Measurements from ENCODE around the gene ZNRF1. TPM values are rescaled to one million over a fixed set of nuclear protein-coding genes. Genes with fewer than 3 reads are reported as not detected.
A peak's percentile ranks its signal among the peaks of the same experiment; 100 is the strongest.

The ZNRF1 gene
- total RNA-seq, 2 donors from 2014 or later, result 9.3 to 21.4 TPM

DNA sequence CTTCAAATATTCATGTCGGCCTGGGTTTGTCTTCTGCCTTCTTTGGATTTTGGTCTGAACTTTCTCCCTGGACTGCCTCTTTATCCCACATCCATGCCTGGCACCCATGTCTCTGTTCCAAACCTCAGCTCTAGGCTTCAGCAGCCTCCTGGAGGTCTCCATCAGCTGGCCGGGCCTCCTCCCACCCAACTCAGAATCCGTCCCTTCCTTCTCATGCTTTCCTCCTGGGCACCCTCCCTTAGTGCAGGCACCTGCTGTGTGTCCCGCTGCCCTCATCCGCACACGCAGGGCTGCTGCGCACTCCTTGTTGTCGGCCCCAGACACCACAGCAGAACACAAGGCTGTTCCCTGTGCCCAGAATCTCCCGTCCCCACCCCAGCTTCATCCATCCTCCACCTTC lies 103.8 kb downstream of the ZNRF1 start:
- WGBS, 2 donors, result 92 to 95% methylated on average over 9 of the region's 9 CpGs
- no peaks in the 10 kb centered on the region for H3K9me3 ChIP-seq
- H3K4me3 ChIP-seq, result no peak overlapping the region
- no peaks in the 10 kb centered on the region for H3K27me3 ChIP-seq
- ATAC-seq (no peak), DNase-seq (no peak)
- intact Hi-C loops (cut with DNase I), result no loop called here
- TF ChIP-seq POLR2A (IDR thresholded peaks at IDR 0.05), result no peak
- TF ChIP-seq, protein P1, sequence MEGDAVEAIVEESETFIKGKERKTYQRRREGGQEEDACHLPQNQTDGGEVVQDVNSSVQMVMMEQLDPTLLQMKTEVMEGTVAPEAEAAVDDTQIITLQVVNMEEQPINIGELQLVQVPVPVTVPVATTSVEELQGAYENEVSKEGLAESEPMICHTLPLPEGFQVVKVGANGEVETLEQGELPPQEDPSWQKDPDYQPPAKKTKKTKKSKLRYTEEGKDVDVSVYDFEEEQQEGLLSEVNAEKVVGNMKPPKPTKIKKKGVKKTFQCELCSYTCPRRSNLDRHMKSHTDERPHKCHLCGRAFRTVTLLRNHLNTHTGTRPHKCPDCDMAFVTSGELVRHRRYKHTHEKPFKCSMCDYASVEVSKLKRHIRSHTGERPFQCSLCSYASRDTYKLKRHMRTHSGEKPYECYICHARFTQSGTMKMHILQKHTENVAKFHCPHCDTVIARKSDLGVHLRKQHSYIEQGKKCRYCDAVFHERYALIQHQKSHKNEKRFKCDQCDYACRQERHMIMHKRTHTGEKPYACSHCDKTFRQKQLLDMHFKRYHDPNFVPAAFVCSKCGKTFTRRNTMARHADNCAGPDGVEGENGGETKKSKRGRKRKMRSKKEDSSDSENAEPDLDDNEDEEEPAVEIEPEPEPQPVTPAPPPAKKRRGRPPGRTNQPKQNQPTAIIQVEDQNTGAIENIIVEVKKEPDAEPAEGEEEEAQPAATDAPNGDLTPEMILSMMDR (IDR thresholded peaks at IDR 0.05), result no peak
- no peak overlapping the region for H3K27ac ChIP-seq
- no peaks in the 10 kb centered on the region for H3K36me3 ChIP-seq (replicated peaks in 1 of 2; ENCODE audit: insufficient read depth in 1 of 2, low read depth in 2 of 2)
- peaks cover 17% of the 10 kb centered on the region for H3K4me1 ChIP-seq

DNA sequence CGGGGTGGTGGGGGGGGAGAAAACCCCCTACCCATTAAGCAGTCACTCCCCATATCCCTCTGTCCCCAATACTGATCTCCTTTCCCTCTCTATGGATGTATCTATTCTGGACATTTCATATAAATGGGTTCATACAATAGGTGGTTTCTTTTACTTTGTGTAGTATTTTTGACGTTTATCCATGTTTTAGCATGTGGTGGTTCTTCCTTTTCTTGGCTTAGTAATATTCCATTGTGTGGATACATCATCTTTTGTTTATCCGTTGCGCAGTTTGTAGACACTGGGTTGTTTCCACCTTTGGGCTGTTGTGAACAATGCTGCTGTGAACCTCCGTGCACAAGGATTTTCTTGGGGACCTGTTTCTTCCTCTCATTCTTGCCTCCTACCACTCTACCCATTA lies 105.2 kb downstream of the ZNRF1 start:
- WGBS, 2 donors, result 92 to 96% methylated on average over 5 of the region's 5 CpGs
- Histone ChIP-seq H3K27me3 (no peaks in the 10 kb centered on the region), H3K27ac (no peak overlapping the region), H3K36me3 (replicated peaks in 1 of 2; ENCODE audit: insufficient read depth in 1 of 2, low read depth in 2 of 2) (no peaks in the 10 kb centered on the region), H3K9me3 (no peaks in the 10 kb centered on the region), H3K4me3 (no peak overlapping the region), H3K4me1 (peaks cover 9% of the 10 kb centered on the region)
- DNase-seq (no peak), ATAC-seq (no peak)
- intact Hi-C loops (cut with DNase I), result no loop called here
- TF ChIP-seq POLR2A (IDR thresholded peaks at IDR 0.05), result no peak

DNA sequence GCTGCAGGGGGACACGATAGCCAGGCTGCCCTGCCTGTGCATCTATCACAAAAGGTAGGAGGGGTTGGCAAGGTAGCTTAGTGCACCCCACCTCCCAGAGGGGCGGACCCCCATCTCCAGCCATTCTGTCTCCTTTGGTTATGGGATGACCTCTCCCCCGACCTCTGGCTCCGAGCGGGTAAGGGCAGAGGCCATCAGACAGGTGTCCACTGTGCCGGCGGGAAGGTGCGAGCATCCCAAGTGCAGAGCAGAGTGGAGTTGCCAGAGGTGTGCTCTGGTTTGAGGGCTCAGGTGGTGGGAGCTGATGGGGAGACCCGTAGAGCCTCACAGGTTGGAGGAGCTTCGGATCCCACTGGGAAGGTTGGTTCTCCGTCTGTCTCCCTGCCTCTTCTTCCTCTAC lies 106.0 kb downstream of the ZNRF1 start:
- no peaks in the 10 kb centered on the region for H3K9me3 ChIP-seq
- no peak for TF ChIP-seq POLR2A (IDR thresholded peaks at IDR 0.05)
- TF ChIP-seq, protein P1 (IDR thresholded peaks at IDR 0.05), result no peak
- intact Hi-C loops (cut with DNase I), result no loop called here
- H3K36me3 ChIP-seq (replicated peaks in 1 of 2; ENCODE audit: insufficient read depth in 1 of 2, low read depth in 2 of 2), result no peaks in the 10 kb centered on the region
- H3K4me3 ChIP-seq, result no peak overlapping the region
- H3K27ac ChIP-seq, result no peak overlapping the region
- H3K4me1 ChIP-seq, result peaks cover 13% of the 10 kb centered on the region
- no peaks in the 10 kb centered on the region for H3K27me3 ChIP-seq
- DNase-seq (no peak), ATAC-seq (no peak)
- 92 to 96% methylated on average over 3 to 10 of the region's 11 CpGs for WGBS, 2 donors

DNA sequence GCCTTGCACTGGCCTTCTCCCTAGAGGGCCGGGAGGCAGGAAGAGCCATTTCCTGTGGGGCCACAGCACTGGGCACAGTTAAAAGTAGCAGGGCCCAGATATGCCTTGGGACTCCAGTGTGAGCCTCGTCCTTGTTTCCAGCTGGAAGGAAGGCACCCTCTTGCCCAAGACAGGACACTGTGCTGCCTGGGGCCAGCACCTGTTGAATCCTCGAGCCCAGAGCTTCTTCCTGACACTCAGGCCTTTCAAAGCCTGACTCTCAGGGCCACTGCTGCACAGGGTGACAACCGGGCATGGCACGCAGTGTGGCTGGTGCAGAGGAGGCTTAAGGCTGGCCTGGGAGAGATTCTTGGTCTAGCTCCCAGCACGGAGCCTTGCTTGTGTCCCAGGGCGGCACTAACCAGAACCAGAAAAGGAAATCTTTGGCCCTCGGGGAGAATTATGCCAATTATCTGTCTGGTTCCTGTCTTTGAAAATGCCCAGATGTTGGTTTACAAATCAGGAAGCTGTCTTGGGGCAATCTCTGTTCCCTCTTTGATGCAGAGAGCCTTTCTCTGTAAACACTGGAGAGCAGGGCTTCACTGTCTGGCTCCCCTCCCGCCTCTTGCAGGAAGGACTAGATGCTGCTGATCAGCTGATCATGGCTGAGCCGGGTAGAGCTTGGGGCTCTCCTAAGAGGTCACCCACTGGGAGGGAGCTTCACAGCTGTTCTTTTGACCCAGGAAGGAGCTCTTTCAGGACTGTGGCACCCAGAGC lies 106.7 kb downstream of the ZNRF1 start:
- peak overlapping the region in 2 of 4 donors; percentile 23 to 40 for H3K27ac ChIP-seq
- TF ChIP-seq, protein P1 (IDR thresholded peaks at IDR 0.05), result no peak
- TF ChIP-seq POLR2A (IDR thresholded peaks at IDR 0.05), result no peak
- no peaks in the 10 kb centered on the region for H3K27me3 ChIP-seq
- ATAC-seq, result no peak
- H3K9me3 ChIP-seq, result no peaks in the 10 kb centered on the region
- peak in 1 of 4 donors; percentile 60 for DNase-seq
- no peaks in the 10 kb centered on the region for H3K36me3 ChIP-seq (replicated peaks in 1 of 2; ENCODE audit: insufficient read depth in 1 of 2, low read depth in 2 of 2)
- WGBS, 2 donors, result 68 to 83% methylated on average over 9 to 10 of the region's 10 CpGs
- no peak overlapping the region for H3K4me3 ChIP-seq
- intact Hi-C loops (cut with DNase I), result no loop called here
- H3K4me1 ChIP-seq, result peaks cover 20% of the 10 kb centered on the region

DNA sequence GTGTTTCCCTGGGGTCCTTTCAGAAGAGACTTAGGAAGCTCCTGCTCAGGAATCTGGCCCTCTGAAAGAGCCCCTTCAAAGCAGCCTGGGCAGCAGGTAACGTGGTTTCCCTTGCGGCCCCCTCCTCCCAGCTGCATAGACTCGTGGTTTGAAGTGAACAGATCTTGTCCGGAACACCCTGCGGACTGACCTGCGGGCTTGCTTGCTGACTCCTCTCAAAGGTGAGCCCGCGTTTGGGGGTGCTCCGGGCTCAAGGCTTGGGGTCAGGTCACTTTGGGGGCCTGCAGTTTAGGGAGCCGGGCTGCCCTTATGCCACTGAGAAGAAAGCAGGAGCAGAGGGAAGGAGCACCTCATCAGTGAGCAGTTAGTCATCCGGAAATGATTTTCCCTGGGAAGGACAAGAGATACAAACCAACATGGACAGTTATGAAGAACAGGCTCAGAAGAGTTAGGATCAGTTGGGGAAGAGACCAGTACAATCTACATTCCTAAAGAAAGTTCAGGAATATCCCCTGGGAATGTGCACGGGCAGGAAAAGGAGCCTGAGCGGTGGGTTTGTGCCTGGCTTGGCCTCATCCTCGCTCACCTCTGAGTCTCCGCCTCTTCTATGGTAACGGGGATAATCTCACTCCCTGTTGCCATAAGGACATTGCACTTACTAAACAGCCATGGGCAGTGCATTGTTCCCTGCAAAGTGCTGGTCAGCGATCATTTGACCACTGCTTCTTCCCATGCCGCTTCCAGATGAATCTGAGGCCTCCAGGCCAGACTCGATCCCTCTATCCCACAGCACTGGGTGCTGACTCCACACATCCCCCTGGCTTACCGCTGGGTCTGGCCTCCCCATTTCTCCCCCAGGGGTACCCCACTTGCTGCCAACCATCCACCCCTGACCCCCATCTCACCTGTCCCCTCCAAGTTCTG lies 107.8 kb downstream of the ZNRF1 start:
- intact Hi-C loops (cut with DNase I), result no loop called here
- peaks cover 31% of the 10 kb centered on the region for H3K4me1 ChIP-seq
- 89 to 94% methylated on average over 19 to 20 of the region's 20 CpGs for WGBS, 2 donors
- H3K36me3 ChIP-seq (replicated peaks in 1 of 2; ENCODE audit: insufficient read depth in 1 of 2, low read depth in 2 of 2), result no peaks in the 10 kb centered on the region
- peak overlapping the region in 1 of 4 donors; percentile 32 for H3K27ac ChIP-seq
- no peaks in the 10 kb centered on the region for H3K27me3 ChIP-seq
- ATAC-seq (no peak), DNase-seq (no peak)
- TF ChIP-seq, protein P1 (IDR thresholded peaks at IDR 0.05), result no peak
- TF ChIP-seq POLR2A (IDR thresholded peaks at IDR 0.05), result no peak
- H3K9me3 ChIP-seq, result no peaks in the 10 kb centered on the region
- no peak overlapping the region for H3K4me3 ChIP-seq
